H9 (cell line): ENCODE measurements around the gene ATP8B4. TPM values are rescaled to one million over a fixed set of nuclear protein-coding genes. Genes with fewer than 3 reads are reported as not detected.

ENCODE experiments used
- DNase-seq: peaks from one replicate; pipeline ENCODE4 v3.0.0-alpha.2; 2017
- H2AFZ ChIP-seq: one replicate; pipeline ENCODE4 v1.6.1; 2013; ENCODE audit warnings: mild to moderate bottlenecking, low read length, control low read depth, moderate library complexity
- H2AK5ac ChIP-seq: 2 replicates; pipeline ENCODE4 v1.6.1; 2013; ENCODE audit warnings: low read length, control low read depth, mixed read lengths; ENCODE audit not compliant: insufficient read length
- H2BK120ac ChIP-seq: one replicate; pipeline ENCODE4 v1.6.1; 2013; ENCODE audit warnings: low read depth, mild to moderate bottlenecking, low read length, control low read depth, inconsistent platforms; ENCODE audit not compliant: poor library complexity, severe bottlenecking
- H2BK12ac ChIP-seq: 2 replicates; pipeline ENCODE4 v1.6.1; 2013; ENCODE audit warnings: low read length, control low read depth, mixed read lengths, low read depth; ENCODE audit not compliant: insufficient read length
- H2BK15ac ChIP-seq: 2 replicates; pipeline ENCODE4 v1.6.1; 2013; ENCODE audit warnings: low read depth, low read length, control low read depth
- H2BK20ac ChIP-seq: one replicate; pipeline ENCODE4 v1.6.1; 2013; ENCODE audit warnings: low read depth, mild to moderate bottlenecking, low read length, control low read depth, inconsistent platforms; ENCODE audit not compliant: poor library complexity, severe bottlenecking
- H2BK5ac ChIP-seq: 2 replicates; pipeline ENCODE4 v1.6.1; 2013; ENCODE audit warnings: low read length, control low read depth, mixed read lengths; ENCODE audit not compliant: insufficient read length
- H3K14ac ChIP-seq: 2 replicates; pipeline ENCODE4 v1.6.1; 2013; ENCODE audit warnings: low read length, control low read depth; ENCODE audit not compliant: insufficient read depth
- H3K18ac ChIP-seq: 2 replicates; pipeline ENCODE4 v1.6.1; 2013; ENCODE audit warnings: low read depth, mild to moderate bottlenecking, mixed read lengths, low read length, control low read depth; ENCODE audit not compliant: insufficient read length
- H3K23ac ChIP-seq: 2 replicates; pipeline ENCODE4 v1.6.1; 2013; ENCODE audit warnings: low read length, control low read depth, mixed read lengths, low read depth; ENCODE audit not compliant: insufficient read length
- H3K23me2 ChIP-seq: 2 replicates; pipeline ENCODE4 v1.6.1; 2013; ENCODE audit warnings: low read depth, mild to moderate bottlenecking, mixed read lengths, low read length, control low read depth; ENCODE audit not compliant: insufficient read length, poor library complexity, severe bottlenecking
- H3K27ac ChIP-seq: 2 replicates; pipeline ENCODE4 v1.5.1; 2013; ENCODE audit warnings: low read length, control low read depth, mixed read lengths, low read depth; ENCODE audit not compliant: insufficient read length
- H3K27me3 ChIP-seq: 2 replicates; pipeline ENCODE4 v1.6.1; 2013; ENCODE audit warnings: low read length, control low read depth, inconsistent platforms; ENCODE audit not compliant: insufficient read depth
- H3K4ac ChIP-seq: 2 replicates; pipeline ENCODE4 v1.6.1; 2013; ENCODE audit warnings: low read depth, mild to moderate bottlenecking, control low read depth, inconsistent platforms, low read length, moderate library complexity
- H3K4me1 ChIP-seq: 2 replicates; pipeline ENCODE4 v1.6.1; 2013; ENCODE audit warnings: low read length, control low read depth, inconsistent platforms; ENCODE audit not compliant: insufficient read depth
- H3K4me2 ChIP-seq: 2 replicates; pipeline ENCODE4 v1.6.1; 2013; ENCODE audit warnings: low read length, control low read depth, mixed read lengths; ENCODE audit not compliant: insufficient read length, insufficient read depth
- H3K56ac ChIP-seq: 2 replicates; pipeline ENCODE4 v1.6.1; 2013; ENCODE audit warnings: low read depth, mild to moderate bottlenecking, mixed read lengths, low read length, control low read depth; ENCODE audit not compliant: insufficient read length
- H3K79me1 ChIP-seq: 2 replicates; pipeline ENCODE4 v1.6.1; 2013; ENCODE audit warnings: low read depth, mild to moderate bottlenecking, moderate library complexity, low read length, control low read depth, inconsistent platforms; ENCODE audit not compliant: insufficient read depth, poor library complexity, severe bottlenecking
- H3K79me2 ChIP-seq: 2 replicates; pipeline ENCODE4 v1.6.1; 2013; ENCODE audit warnings: low read length, control low read depth, inconsistent platforms; ENCODE audit not compliant: insufficient read depth
- H3K9ac ChIP-seq: 2 replicates; pipeline ENCODE4 v1.6.1; 2013; ENCODE audit warnings: low read length, control low read depth, mixed read lengths; ENCODE audit not compliant: insufficient read length; ENCODE audit errors: extremely low read depth
- H3K9me3 ChIP-seq: one replicate; pipeline ENCODE4 v1.6.1; 2013; ENCODE audit warnings: low read depth, low read length, inconsistent platforms; ENCODE audit not compliant: control insufficient read depth
- H3T11ph ChIP-seq: one replicate; pipeline ENCODE4 v1.6.1; 2013; ENCODE audit warnings: mild to moderate bottlenecking, low read length, control low read depth, inconsistent platforms
- H4K20me1 ChIP-seq: one replicate; pipeline ENCODE4 v1.6.1; 2013; ENCODE audit not compliant: control insufficient read depth, insufficient read length, insufficient read depth
- H4K5ac ChIP-seq: 2 replicates; pipeline ENCODE4 v1.6.1; 2013; ENCODE audit warnings: low read depth, mild to moderate bottlenecking, mixed read lengths, low read length, control low read depth; ENCODE audit not compliant: insufficient read length
- H4K8ac ChIP-seq: replicated peaks from 2 replicates; pipeline ENCODE4 v1.6.1; 2013; ENCODE audit warnings: low read length, control low read depth, mixed read lengths, low read depth; ENCODE audit not compliant: insufficient read length
- H4K91ac ChIP-seq: 2 replicates; pipeline ENCODE4 v1.6.1; 2013; ENCODE audit warnings: low read depth, mild to moderate bottlenecking, moderate library complexity, mixed read lengths, low read length, control low read depth; ENCODE audit not compliant: insufficient read length
- H3K27ac Mint-ChIP-seq, 3 experiments: 2 replicates in 2 of 3; 3 replicates in 1 of 3; pipeline ENCODE4 v1.8.0; 2020 to 2021; ENCODE audit warnings: mixed read lengths in 3 of 3, mild to moderate bottlenecking in 1 of 3, moderate library complexity in 1 of 3
- H3K27me3 Mint-ChIP-seq: 2 replicates; pipeline ENCODE4 v1.8.0; 2021; ENCODE audit warnings: low read depth, mild to moderate bottlenecking, moderate library complexity, mixed read lengths
- H3K36me3 Mint-ChIP-seq, 3 experiments: 2 replicates in 2 of 3; 3 replicates in 1 of 3; pipeline ENCODE4 v1.8.0; 2020 to 2021; ENCODE audit warnings: low read depth in 3 of 3, mixed read lengths in 3 of 3; ENCODE audit not compliant: insufficient read depth in 1 of 3
- H3K4me1 Mint-ChIP-seq, 2 experiments: 2 replicates each; pipeline ENCODE4 v1.8.0; 2020; ENCODE audit warnings: mixed read lengths in 2 of 2
- H3K4me3 Mint-ChIP-seq, 2 experiments: 2 replicates in 1 of 2; 3 replicates in 1 of 2; pipeline ENCODE4 v1.8.0; 2020 to 2021; ENCODE audit warnings: mild to moderate bottlenecking in 2 of 2, mixed read lengths in 2 of 2, moderate library complexity in 1 of 2
- H3K9me3 Mint-ChIP-seq, 2 experiments: 2 replicates in 1 of 2; 3 replicates in 1 of 2; pipeline ENCODE4 v1.8.0; 2020; ENCODE audit warnings: mild to moderate bottlenecking in 2 of 2, mixed read lengths in 2 of 2, moderate library complexity in 1 of 2
- CTCF ChIP-seq: fragments of 200-600 bp; sonication (generic); conservative IDR thresholded peaks from 3 replicates; pipeline ENCODE4 v1.8.0; 2021; ENCODE audit warnings: antibody characterized with exemption, mild to moderate bottlenecking
- WGBS: extraction: QIAGEN DNeasy Blood & Tissue Kit; methylation state at CpG from one replicate; pipeline ENCODE4 v1.1.7; 2013; ENCODE audit warnings: missing lambda C conversion rate, low lambda C conversion rate, mixed read lengths; ENCODE audit not compliant: insufficient read length; ENCODE audit errors: extremely low coverage; 5-methylcytosine and 5-hydroxymethylcytosine counted together
- total RNA-seq: library from RNA; stranded (reverse); gene quantifications from 2 replicates; pipeline ENCODE4 v1.2.1, GENCODE V29; 2021

The ATP8B4 gene
- total RNA-seq, 1 experiment from 2014 or later: 0.52 TPM

GRCh38 chr15:49985463-49985862 is 133.6 kb downstream of the ATP8B4 start:
- no peaks in the 10 kb centered on the region for H3K23me2 ChIP-seq

More at GRCh38 chr15:49985463-49985862, 133.6 kb downstream of the ATP8B4 start:
- DNase-seq: no peak
- no peak overlapping the region for H3K4ac ChIP-seq
- no CpG with 5 or more reads among the region's 4 CpGs for WGBS
- peaks cover 21 to 27% of the 10 kb centered on the region in 2 experiments for H3K4me1 Mint-ChIP-seq
- H3K27ac Mint-ChIP-seq: no peak overlapping the region
- no peaks in the 10 kb centered on the region for H3K36me3 Mint-ChIP-seq
- H3K14ac ChIP-seq: no peak overlapping the region
- H3T11ph ChIP-seq: no peak overlapping the region
- H3K27me3 ChIP-seq: no peaks in the 10 kb centered on the region
- H3K27me3 Mint-ChIP-seq: no peaks in the 10 kb centered on the region
- no peak overlapping the region for H3K4me2 ChIP-seq
- no peaks in the 10 kb centered on the region for H3K4me1 ChIP-seq
- H2BK5ac ChIP-seq: no peak overlapping the region
- H3K9me3 Mint-ChIP-seq: no peaks in the 10 kb centered on the region; a peak in 1 of 5 replicates
- no peak overlapping the region for H2AFZ ChIP-seq
- H2BK15ac ChIP-seq: no peak overlapping the region
- H2AK5ac ChIP-seq: no peak overlapping the region
- H3K79me1 ChIP-seq: no peaks in the 10 kb centered on the region
- no peak overlapping the region for H3K27ac ChIP-seq
- H3K9me3 ChIP-seq: no peaks in the 10 kb centered on the region
- no peak overlapping the region for H3K18ac ChIP-seq
- no peak overlapping the region for H4K91ac ChIP-seq
- H3K56ac ChIP-seq: no peak overlapping the region
- H2BK20ac ChIP-seq: no peak overlapping the region
- no peak overlapping the region for H2BK120ac ChIP-seq
- H4K8ac ChIP-seq: no peak overlapping the region
- no peaks in the 10 kb centered on the region for H4K20me1 ChIP-seq
- no peak overlapping the region for H4K5ac ChIP-seq
- no peak overlapping the region for H2BK12ac ChIP-seq
- no peak overlapping the region for H3K9ac ChIP-seq
- TF ChIP-seq CTCF: no peak
- H3K23ac ChIP-seq: no peak overlapping the region
- no peak overlapping the region for H3K4me3 Mint-ChIP-seq
- H3K79me2 ChIP-seq: no peaks in the 10 kb centered on the region
